Bronchial epithelial cell (primary cell): ENCODE measurements around the gene CDKN2A. TPM values are rescaled to one million over a fixed set of nuclear protein-coding genes. Genes with fewer than 3 reads are reported as not detected.

Experiments used
- DNase-seq: peaks from one replicate; pipeline ENCODE4 v3.0.0-alpha.2; 2010; ENCODE audit warnings: low read depth
- FAIRE-seq: peaks from 2 replicates; lab custom pipeline; 2011; peaks lifted over from hg19 to GRCh38; lab: Jason Lieb, UNC
- H3K27me3 ChIP-seq: 2 replicates; pipeline ENCODE4 v1.5.1; 2011; ENCODE audit warnings: low read length; ENCODE audit not compliant: control insufficient read depth, insufficient read depth
- H3K36me3 ChIP-seq: 2 replicates; pipeline ENCODE4 v1.5.1; 2011; ENCODE audit warnings: low read length; ENCODE audit not compliant: control insufficient read depth, insufficient read depth
- H3K4me3 ChIP-seq: 2 replicates; pipeline ENCODE4 v1.5.1; 2011; ENCODE audit warnings: mild to moderate bottlenecking, low read depth, low read length, control low read depth
- total RNA-seq: library from RNA; depleted of rRNA; stranded (reverse); fragments of >200 nt; gene quantifications from 2 replicates; pipeline ENCODE4 v1.2.1, GENCODE V29; 2014
- TF ChIP-seq, protein P1 (sequence below): IDR thresholded peaks from 2 replicates; pipeline ENCODE4 v1.5.1; 2011; ENCODE audit warnings: mild to moderate bottlenecking, moderate library complexity, low read length, control low read depth, inconsistent platforms; ENCODE audit not compliant: insufficient read depth, severe bottlenecking

CDKN2A gene
- 1.6 and 3.5 TPM in 2 replicates for total RNA-seq

DNA sequence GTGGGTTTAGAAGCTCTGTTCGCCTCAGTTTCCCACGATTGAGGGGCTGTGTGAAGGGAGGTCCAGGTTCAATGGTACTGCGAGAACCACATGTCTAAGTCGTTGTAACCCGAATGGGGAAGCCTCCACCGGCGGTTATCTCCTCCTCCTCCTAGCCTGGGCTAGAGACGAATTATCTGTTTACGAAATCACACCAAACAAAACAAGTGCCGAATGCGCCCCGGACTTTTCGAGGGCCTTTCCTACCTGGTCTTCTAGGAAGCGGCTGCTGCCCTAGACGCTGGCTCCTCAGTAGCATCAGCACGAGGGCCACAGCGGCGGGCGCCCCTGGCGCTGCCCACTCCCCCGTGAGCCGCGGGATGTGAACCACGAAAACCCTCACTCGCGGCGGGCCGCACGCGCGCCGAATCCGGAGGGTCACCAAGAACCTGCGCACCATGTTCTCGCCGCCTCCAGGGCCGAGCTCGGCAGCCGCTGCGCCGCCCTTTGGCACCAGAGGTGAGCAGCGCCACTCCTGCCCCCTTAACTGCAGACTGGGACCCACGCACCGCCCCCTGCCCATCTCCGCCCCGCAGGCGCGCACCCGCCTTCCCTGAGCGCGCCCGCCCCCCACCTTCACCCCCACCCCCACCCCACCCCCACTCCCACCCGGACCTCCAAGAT lies at the start of gene CDKN2A:
Gene CDKN2A, minus strand, starts transcription at position 500 of the 663 bp plus-strand sequence.
- TF ChIP-seq, protein P1, sequence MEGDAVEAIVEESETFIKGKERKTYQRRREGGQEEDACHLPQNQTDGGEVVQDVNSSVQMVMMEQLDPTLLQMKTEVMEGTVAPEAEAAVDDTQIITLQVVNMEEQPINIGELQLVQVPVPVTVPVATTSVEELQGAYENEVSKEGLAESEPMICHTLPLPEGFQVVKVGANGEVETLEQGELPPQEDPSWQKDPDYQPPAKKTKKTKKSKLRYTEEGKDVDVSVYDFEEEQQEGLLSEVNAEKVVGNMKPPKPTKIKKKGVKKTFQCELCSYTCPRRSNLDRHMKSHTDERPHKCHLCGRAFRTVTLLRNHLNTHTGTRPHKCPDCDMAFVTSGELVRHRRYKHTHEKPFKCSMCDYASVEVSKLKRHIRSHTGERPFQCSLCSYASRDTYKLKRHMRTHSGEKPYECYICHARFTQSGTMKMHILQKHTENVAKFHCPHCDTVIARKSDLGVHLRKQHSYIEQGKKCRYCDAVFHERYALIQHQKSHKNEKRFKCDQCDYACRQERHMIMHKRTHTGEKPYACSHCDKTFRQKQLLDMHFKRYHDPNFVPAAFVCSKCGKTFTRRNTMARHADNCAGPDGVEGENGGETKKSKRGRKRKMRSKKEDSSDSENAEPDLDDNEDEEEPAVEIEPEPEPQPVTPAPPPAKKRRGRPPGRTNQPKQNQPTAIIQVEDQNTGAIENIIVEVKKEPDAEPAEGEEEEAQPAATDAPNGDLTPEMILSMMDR, result peak; percentile 25
- Histone ChIP-seq H3K36me3 (no peaks in the 10 kb centered on the region), H3K4me3 (peak within 1 kb of the TSS; percentile 93), H3K27me3 (no peaks in the 10 kb centered on the region)
- DNase-seq (no peak), FAIRE-seq (no peak)

- TF ChIP-seq, protein P1, result no peak
- FAIRE-seq (no peak), DNase-seq (no peak)
Measured at GRCh38 chr9:22043928-22044327, 49.7 kb upstream of the CDKN2A start.

GRCh38 chr9:22041775-22042174 lies 47.6 kb upstream of the CDKN2A start:
- FAIRE-seq, result peak; percentile 80

More at GRCh38 chr9:22043928-22044327, 49.7 kb upstream of the CDKN2A start:
- Histone ChIP-seq H3K4me3 (no peak overlapping the region), H3K36me3 (no peaks in the 10 kb centered on the region), H3K27me3 (no peaks in the 10 kb centered on the region)

DNA sequence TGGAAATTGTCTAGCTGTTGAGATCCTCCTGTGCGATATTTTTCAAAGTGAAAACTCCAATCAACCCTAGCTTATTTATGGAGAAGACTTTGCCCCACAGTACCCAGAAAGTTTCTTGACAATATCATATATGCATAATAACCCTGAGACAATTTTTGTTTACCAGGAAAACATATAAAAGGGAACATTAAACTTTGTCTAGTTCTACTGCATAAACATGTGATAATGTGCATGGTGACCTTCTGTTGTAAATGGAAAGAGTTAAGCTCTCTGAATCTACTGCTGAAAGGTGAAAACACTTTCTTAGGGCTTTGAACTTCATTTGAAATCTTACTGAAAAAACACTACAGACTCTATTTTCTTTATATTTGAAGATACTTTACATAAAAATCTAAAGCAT lies 47.2 kb upstream of the CDKN2A start:
- no peak overlapping the region for H3K4me3 ChIP-seq
- FAIRE-seq, result no peak

More at GRCh38 chr9:22041775-22042174, 47.6 kb upstream of the CDKN2A start:
- Histone ChIP-seq H3K4me3 (no peak overlapping the region), H3K36me3 (no peaks in the 10 kb centered on the region), H3K27me3 (no peaks in the 10 kb centered on the region)
- TF ChIP-seq, protein P1, result no peak
- DNase-seq, result peak; percentile 97

GRCh38 chr9:22040760-22041159 lies 46.6 kb upstream of the CDKN2A start:
- no peak for FAIRE-seq
- Histone ChIP-seq H3K27me3 (no peaks in the 10 kb centered on the region), H3K36me3 (no peaks in the 10 kb centered on the region), H3K4me3 (no peak overlapping the region)
- peak; percentile 82 for DNase-seq
- TF ChIP-seq, protein P1, result no peak

More for the DNA sequence above, 47.2 kb upstream of the CDKN2A start:
- TF ChIP-seq, protein P1, result no peak
- no peak for DNase-seq
- Histone ChIP-seq H3K36me3 (no peaks in the 10 kb centered on the region), H3K27me3 (no peaks in the 10 kb centered on the region)
